Common myeloid progenitor, CD34-positive (primary cell): Measurements from ENCODE around the gene RFX8.
"Not testable (repeated sequence)": the region's sequence is repeated elsewhere in the genome, so short reads cannot be mapped to it uniquely, and the experiment has no call there.

Experiments used
- CTCF ChIA-PET: fragments of 350-600 bp; sonication (Branson Sonifier 250); formaldehyde crosslinking; loops from one replicate; lab custom pipeline; 2021; ENCODE audit warnings: antibody characterized with exemption; lab: Charles Lee
- POLR2A ChIA-PET: fragments of 350-600 bp; sonication (Branson Sonifier 250); formaldehyde crosslinking; loops from one replicate; lab custom pipeline; 2021; ENCODE audit warnings: antibody characterized with exemption; lab: Charles Lee
- DNase-seq, 3 donors: peaks; one replicate each; pipeline versions ENCODE4 v3.0.0 to v3.0.0-alpha.2; 2013
- H3K27ac ChIP-seq, 2 experiments: 1 replicate in 1 of 2; 2 replicates in 1 of 2; pipeline ENCODE4 v1.7.0; 2013; ENCODE audit warnings: inconsistent platforms in 2 of 2, low read length in 2 of 2, mild to moderate bottlenecking in 2 of 2, low read depth in 1 of 2, moderate library complexity in 1 of 2; ENCODE audit not compliant: severe bottlenecking in 2 of 2, insufficient read depth in 1 of 2, poor library complexity in 1 of 2
- H3K27me3 ChIP-seq, 5 experiments: replicated peaks in 2 of 5; 1 replicate in 3 of 5; 2 replicates in 2 of 5; pipeline versions ENCODE4 v1.6.1 to v1.7.0; 2013; ENCODE audit warnings: low read length in 4 of 5, mild to moderate bottlenecking in 2 of 5, moderate library complexity in 2 of 5, inconsistent platforms in 1 of 5; ENCODE audit not compliant: insufficient read depth in 5 of 5, control insufficient read depth in 4 of 5
- H3K36me3 ChIP-seq, 4 experiments: 1 replicate in 2 of 4; 2 replicates in 2 of 4; pipeline versions ENCODE4 v1.6.1 to v1.7.0; 2013; ENCODE audit warnings: low read length in 3 of 4, control low read depth in 1 of 4, mild to moderate bottlenecking in 1 of 4; ENCODE audit not compliant: control insufficient read depth in 4 of 4, insufficient read depth in 4 of 4
- H3K4me1 ChIP-seq, 4 experiments: 1 replicate in 3 of 4; 2 replicates in 1 of 4; pipeline versions ENCODE4 v1.6.1 to v1.7.1; 2013; ENCODE audit warnings: low read length in 3 of 4, mild to moderate bottlenecking in 3 of 4, control low read depth in 1 of 4, inconsistent platforms in 1 of 4, moderate library complexity in 1 of 4; ENCODE audit not compliant: control insufficient read depth in 4 of 4, insufficient read depth in 4 of 4; ENCODE audit errors: control extremely low read depth in 1 of 4
- H3K4me3 ChIP-seq, 7 experiments: 1 replicate in 4 of 7; 2 replicates in 3 of 7; pipeline versions ENCODE4 v1.5.1 to v1.7.0; 2013; ENCODE audit warnings: mild to moderate bottlenecking in 7 of 7, low read length in 6 of 7, moderate library complexity in 6 of 7, inconsistent platforms in 2 of 7, low read depth in 2 of 7, control low read depth in 1 of 7; ENCODE audit not compliant: insufficient read depth in 4 of 7, control insufficient read depth in 1 of 7; ENCODE audit errors: extremely low read depth in 1 of 7
- H3K9me3 ChIP-seq, 5 experiments: 1 replicate in 4 of 5; 2 replicates in 1 of 5; pipeline versions ENCODE4 v1.6.1 to v1.7.1; 2013; ENCODE audit warnings: low read length in 4 of 5, mild to moderate bottlenecking in 2 of 5, inconsistent platforms in 1 of 5, low read depth in 1 of 5, moderate library complexity in 1 of 5; ENCODE audit not compliant: control insufficient read depth in 4 of 5, insufficient read depth in 2 of 5; ENCODE audit errors: control extremely low read depth in 1 of 5
- WGBS: methylation state at CpG from one replicate; pipeline ENCODE4 v1.1.5; 2013; ENCODE audit not compliant: insufficient coverage; 5-methylcytosine and 5-hydroxymethylcytosine counted together

The RFX8 gene

DNA sequence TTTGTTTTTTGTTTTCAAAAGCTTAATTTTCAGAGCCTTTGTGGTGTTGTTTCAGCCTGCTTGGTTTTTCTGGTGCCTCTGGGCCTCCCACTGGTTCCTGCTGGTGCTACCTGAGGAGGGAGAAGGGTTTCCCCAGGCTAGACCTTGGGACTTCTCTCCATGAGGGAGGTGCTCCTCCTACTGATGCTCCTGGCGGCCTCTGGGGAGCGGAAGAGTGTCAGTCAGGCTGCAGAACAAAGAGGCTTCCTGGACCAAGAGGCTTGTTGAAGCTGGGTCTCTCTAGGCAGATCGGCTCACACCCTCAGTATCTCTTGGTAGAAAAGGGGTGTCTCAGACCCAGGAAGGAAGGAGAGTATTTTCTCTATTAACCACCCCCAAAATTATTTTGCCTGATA lies 32.2 kb downstream of the RFX8 start:
- CTCF ChIA-PET = interaction anchor here (1.7 kb wide), 1 partner anchor 23 kb away, joined by 4 read pairs; no protein-coding TSS in a partner anchor
- 91% methylated on average over 2 of the region's 3 CpGs for WGBS
- DNase-seq = no peak

DNA sequence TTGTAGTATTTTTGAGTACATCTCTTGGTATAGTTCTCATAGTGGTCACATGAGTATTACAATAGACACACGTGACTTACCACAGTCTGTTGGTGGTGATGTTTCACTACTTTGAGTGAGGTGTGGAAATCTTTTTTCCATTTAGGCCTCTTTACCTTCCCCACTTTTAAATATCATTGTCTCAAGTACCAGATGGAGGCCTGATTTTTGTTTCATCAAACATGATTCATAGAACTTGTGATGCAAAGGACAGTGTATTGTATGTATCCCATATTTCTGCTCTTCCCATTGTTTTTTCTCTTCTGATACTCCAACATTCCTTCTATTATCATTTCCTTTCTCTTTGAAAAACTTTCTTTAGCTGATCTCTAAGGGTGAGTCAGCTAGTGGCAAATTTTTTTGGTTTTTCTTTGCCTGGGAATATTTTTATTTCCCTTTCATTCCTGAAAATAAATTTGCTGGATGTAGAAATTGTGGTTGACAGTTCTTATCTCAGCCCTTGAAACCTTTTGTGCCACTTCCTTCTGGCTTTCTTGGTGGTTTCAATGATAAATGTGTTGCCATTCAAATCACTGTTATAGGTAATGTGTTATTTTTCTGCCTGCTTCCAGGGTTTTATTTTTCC lies 32.8 kb downstream of the RFX8 start:
- Histone ChIP-seq H3K27ac (no peak overlapping the region), H3K27me3 (no peaks in the 10 kb centered on the region), H3K36me3 (no peaks in the 10 kb centered on the region), H3K4me1 (peaks cover 0 to 12% (median 5%) of the 10 kb centered on the region in 4 experiments), H3K4me3 (no peak overlapping the region), H3K9me3 (peaks cover 0 to 16% (median 11%) of the 10 kb centered on the region in 5 experiments)
- WGBS = no CpG with 5 or more reads among the region's 1 CpG
- ChIA-PET POLR2A (no interaction called here), CTCF (interaction anchor here (1.7 kb wide), 1 partner anchor 23 kb away, joined by 4 read pairs; no protein-coding TSS in a partner anchor)
- peak in 2 of 3 donors; percentile 49 for DNase-seq

More for the DNA sequence above, 32.2 kb downstream of the RFX8 start:
- Histone ChIP-seq H3K27me3 (no peaks in the 10 kb centered on the region), H3K4me1 (peaks cover 0 to 13% (median 5%) of the 10 kb centered on the region in 4 experiments), H3K9me3 (peaks cover 0 to 16% (median 11%) of the 10 kb centered on the region in 5 experiments), H3K36me3 (no peaks in the 10 kb centered on the region), H3K4me3 (no peak overlapping the region), H3K27ac (no peak overlapping the region)
- POLR2A ChIA-PET = no interaction called here

DNA sequence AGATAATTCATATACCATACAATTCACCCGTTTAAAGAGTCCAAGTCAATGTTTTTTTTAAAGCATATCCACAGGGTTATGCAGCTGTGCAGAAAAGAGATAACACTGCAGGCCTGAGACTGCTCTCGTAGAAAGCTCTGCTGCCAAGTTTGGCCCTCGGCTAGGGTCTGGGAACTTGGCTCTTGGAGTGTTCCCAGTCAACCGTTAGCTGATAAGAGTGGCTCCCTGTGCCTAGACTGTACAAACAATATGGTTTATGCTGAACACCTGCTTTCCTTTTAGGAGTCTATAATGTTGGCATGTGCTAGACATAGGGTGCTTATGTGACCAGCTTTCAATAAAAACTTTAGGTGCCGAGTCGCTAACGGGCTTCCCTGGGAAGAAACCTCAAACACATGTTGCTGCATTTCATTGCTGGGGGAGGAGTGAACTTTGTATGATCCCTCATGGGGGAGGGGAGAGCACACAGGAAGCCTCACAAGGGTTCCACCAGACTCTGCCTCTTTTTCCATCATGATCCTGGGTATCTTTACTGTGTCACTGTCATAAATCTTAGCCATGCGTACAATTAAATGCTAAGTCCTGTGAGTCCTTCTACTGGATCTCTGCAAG lies 34.7 kb downstream of the RFX8 start:
- peak in 1 of 3 donors; percentile 33 for DNase-seq
- peaks cover 0 to 10% (median 5%) of the 10 kb centered on the region in 4 experiments for H3K4me1 ChIP-seq
- H3K9me3 ChIP-seq = peaks cover 0 to 16% (median 11%) of the 10 kb centered on the region in 5 experiments
- CTCF ChIA-PET = no interaction called here
- POLR2A ChIA-PET = no interaction called here
- H3K27ac ChIP-seq = no peak overlapping the region
- H3K36me3 ChIP-seq = no peaks in the 10 kb centered on the region
- 93% methylated on average over 8 of the region's 8 CpGs for WGBS
- H3K4me3 ChIP-seq = no peak overlapping the region
- no peaks in the 10 kb centered on the region for H3K27me3 ChIP-seq

DNA sequence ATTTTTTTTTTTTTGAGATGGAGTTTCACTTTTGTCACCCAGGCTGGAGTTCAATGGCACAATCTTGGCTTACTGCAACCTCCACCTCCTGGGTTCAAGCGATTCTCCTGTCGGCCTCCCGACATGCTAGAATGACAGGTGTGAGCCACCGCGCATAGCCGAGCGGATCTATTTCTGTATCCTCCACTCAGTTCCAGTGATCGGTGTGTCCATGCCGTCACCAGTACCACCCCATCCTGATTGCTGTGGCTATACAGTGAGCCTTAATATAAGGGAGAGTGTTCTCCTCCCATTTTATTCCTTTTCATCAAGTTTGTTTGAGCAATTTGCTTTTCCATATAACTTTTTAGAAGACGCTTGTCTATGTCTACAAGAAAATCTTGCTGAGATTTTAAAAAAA lies 35.2 kb downstream of the RFX8 start:
- ChIA-PET POLR2A (no interaction called here), CTCF (no interaction called here)

DNA sequence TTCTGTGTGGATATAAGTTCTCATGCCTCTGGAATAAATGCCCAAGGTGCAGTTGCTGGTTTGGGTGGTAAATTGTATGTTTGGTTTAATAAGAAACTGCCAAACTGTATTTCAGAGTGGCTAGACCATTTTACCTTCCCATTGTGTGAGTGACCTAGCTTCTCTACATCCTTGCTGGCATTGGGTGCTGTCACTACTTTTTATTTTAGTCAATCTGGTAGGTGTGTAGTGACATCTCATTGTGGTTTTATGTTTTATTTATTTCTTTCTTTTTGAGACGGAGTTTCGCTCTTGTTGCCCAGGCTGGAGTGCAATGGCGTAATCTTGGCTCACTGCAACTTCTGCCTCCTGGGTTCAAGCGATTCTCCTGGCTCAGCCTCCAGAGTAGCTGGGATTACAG lies 36.4 kb downstream of the RFX8 start:
- POLR2A ChIA-PET, H3K4me3 ChIP-seq, H3K27ac ChIP-seq, H3K27me3 ChIP-seq, H3K9me3 ChIP-seq, DNase-seq, CTCF ChIA-PET, H3K36me3 ChIP-seq, H3K4me1 ChIP-seq: not testable (repeated sequence)
- 72% methylated on average over 3 of the region's 4 CpGs for WGBS

More for the DNA sequence above, 35.2 kb downstream of the RFX8 start:
- DNase-seq = no peak
- H3K27me3 ChIP-seq = no peaks in the 10 kb centered on the region
- peaks cover 0 to 10% (median 5%) of the 10 kb centered on the region in 4 experiments for H3K4me1 ChIP-seq
- H3K4me3 ChIP-seq = no peak overlapping the region
- peaks cover 0 to 11% (median 7%) of the 10 kb centered on the region in 5 experiments for H3K9me3 ChIP-seq
- WGBS = 100% methylated on average over 7 of the region's 10 CpGs
- no peak overlapping the region for H3K27ac ChIP-seq
- no peaks in the 10 kb centered on the region for H3K36me3 ChIP-seq

DNA sequence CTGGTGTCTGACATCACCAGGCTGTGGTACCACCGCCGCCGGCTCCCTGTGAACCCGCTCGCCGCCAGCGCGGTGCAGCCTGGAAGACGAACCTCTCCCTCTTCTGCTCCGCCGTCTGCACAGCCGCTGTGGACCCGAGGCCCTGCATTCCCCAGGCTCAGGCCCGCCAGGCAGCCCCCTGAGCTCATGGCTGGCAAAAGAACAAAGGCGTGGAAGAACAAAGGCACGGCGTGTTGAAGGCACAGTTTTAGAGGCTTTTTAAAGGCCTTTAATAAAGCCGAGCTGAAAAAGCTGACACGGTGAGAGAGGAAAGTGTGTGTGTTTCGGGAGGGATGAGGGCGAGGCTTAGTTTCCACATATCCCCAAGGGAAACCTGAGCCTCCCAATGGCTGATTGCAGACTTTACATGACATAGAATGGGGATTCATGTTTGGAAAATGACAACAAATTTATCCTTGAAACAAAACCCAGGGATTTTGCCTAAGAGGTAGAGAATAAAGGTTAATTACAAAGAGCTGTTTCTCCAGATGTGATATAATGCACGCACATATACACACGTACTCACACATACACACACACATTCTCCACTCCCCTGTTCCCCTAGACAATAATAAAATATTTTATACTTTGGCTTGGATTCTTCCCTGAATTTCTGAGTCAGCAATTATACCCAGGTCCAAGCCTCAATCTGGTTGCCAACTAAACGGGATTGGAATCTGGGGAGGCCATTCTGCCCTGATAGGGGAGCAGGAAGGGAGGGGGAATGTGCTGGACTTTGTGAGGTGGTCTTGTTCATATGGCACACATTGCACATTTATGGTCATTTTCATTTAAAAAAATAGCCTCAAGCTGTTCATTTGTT lies 39.7 kb downstream of the RFX8 start:
- Histone ChIP-seq H3K36me3 (no peaks in the 10 kb centered on the region), H3K4me1 (no peaks in the 10 kb centered on the region), H3K27ac (no peak overlapping the region), H3K27me3 (no peaks in the 10 kb centered on the region), H3K4me3 (no peak overlapping the region), H3K9me3 (no peaks in the 10 kb centered on the region)
- 92% methylated on average over 21 of the region's 24 CpGs for WGBS
- ChIA-PET POLR2A (no interaction called here), CTCF (interaction anchor here (0.9 to 1.6 kb wide), 3 partner anchors 16 to 63 kb away, joined by 3 to 4 read pairs (median 3); partner anchors contain the start of gene CREG2)
- DNase-seq = no peak
